B cell (primary cell): ENCODE data around the gene PBX2. TPM values are rescaled to one million over a fixed set of nuclear protein-coding genes. Genes with fewer than 3 reads are reported as not detected.

Experiments used
- ATAC-seq: fragments of 200-7000 bp; cut with Tn5 transposase; one replicate; pipeline ENCODE4 v1.10.0; 2021; ENCODE audit warnings: low read depth, mild to moderate bottlenecking, moderate number of reproducible peaks, moderate library complexity
- CTCF ChIA-PET: fragments of 350-600 bp; sonication (Branson Sonifier 250); formaldehyde crosslinking; loops from one replicate; lab custom pipeline; 2021; ENCODE audit warnings: antibody characterized with exemption, inconsistent platforms; lab: Charles Lee
- POLR2A ChIA-PET: fragments of 350-600 bp; sonication (Branson Sonifier 250); formaldehyde crosslinking; loops from one replicate; lab custom pipeline; 2021; ENCODE audit warnings: antibody characterized with exemption; lab: Charles Lee
- DNase-seq: peaks from one replicate; pipeline ENCODE4 v3.0.0; 2013
- H2AFZ ChIP-seq: 2 replicates; pipeline ENCODE4 v1.6.1; 2012; ENCODE audit warnings: mild to moderate bottlenecking, low read depth, low read length; ENCODE audit not compliant: insufficient read depth, poor library complexity, severe bottlenecking
- H3K27ac ChIP-seq, 2 donors: 1 replicate in 1 of 2; 2 replicates in 1 of 2; pipeline ENCODE4 v1.5.1; 2012 to 2013; ENCODE audit warnings: low read length in 2 of 2, mild to moderate bottlenecking in 2 of 2, moderate library complexity in 1 of 2
- H3K27me3 ChIP-seq, 4 experiments: fragments of 200-600 bp in 1 of 4; sonication (generic) in 1 of 4; replicated peaks in 1 of 4; 1 replicate in 2 of 4; 2 replicates in 2 of 4; pipeline versions ENCODE4 v1.6.1 to v1.7.0; 2013 to 2016; ENCODE audit warnings: low read length in 3 of 4, mild to moderate bottlenecking in 2 of 4, mixed read lengths in 1 of 4, moderate library complexity in 1 of 4; ENCODE audit not compliant: insufficient read depth in 4 of 4, control insufficient read depth in 3 of 4; ENCODE audit errors: control extremely low read depth in 1 of 4
- H3K36me3 ChIP-seq, 2 experiments: replicated peaks in 1 of 2; 1 replicate in 1 of 2; 2 replicates in 1 of 2; pipeline versions ENCODE4 v1.6.1 to v1.7.1; 2013; ENCODE audit warnings: low read length in 1 of 2; ENCODE audit not compliant: insufficient read depth in 2 of 2, control insufficient read depth in 1 of 2; ENCODE audit errors: control extremely low read depth in 1 of 2, extremely low read depth in 1 of 2
- H3K4me1 ChIP-seq, 2 donors: fragments of 200-600 bp in 1 of 2; sonication (generic) in 1 of 2; 1 replicate in 1 of 2; 2 replicates in 1 of 2; pipeline versions ENCODE4 v1.5.1 to v1.6.1; 2013 to 2017; ENCODE audit warnings: low read length in 2 of 2; ENCODE audit not compliant: control insufficient read depth in 2 of 2, insufficient read depth in 2 of 2
- H3K4me2 ChIP-seq: replicated peaks from 2 replicates; pipeline ENCODE3; 2012; ENCODE audit warnings: mild to moderate bottlenecking, low read depth, low read length; ENCODE audit not compliant: poor library complexity, severe bottlenecking
- H3K4me3 ChIP-seq, 5 experiments: fragments of 200-600 bp in 1 of 5; sonication (generic) in 1 of 5; 1 replicate in 3 of 5; 2 replicates in 2 of 5; pipeline versions ENCODE4 v1.5.1 to v1.7.0; 2011 to 2016; ENCODE audit warnings: low read length in 4 of 5, mild to moderate bottlenecking in 4 of 5, low read depth in 2 of 5, control low read depth in 1 of 5, moderate library complexity in 1 of 5; ENCODE audit not compliant: insufficient read depth in 1 of 5; ENCODE audit errors: control extremely low read depth in 1 of 5, extremely low read depth in 1 of 5
- H3K79me2 ChIP-seq: fragments of 200-600 bp; sonication (generic); one replicate; pipeline ENCODE4 v1.6.0; 2016; ENCODE audit warnings: low read length; ENCODE audit not compliant: control insufficient read depth, insufficient read depth
- H3K9ac ChIP-seq: fragments of 200-600 bp; sonication (generic); 2 replicates; pipeline ENCODE4 v1.6.1; 2017; ENCODE audit warnings: mild to moderate bottlenecking, low read length, moderate library complexity
- H3K9me3 ChIP-seq, 3 donors: one replicate each; pipeline versions ENCODE4 v1.6.1 to v1.7.1; 2013; ENCODE audit warnings: low read length in 2 of 3; ENCODE audit not compliant: control insufficient read depth in 2 of 3, insufficient read depth in 1 of 3; ENCODE audit errors: control extremely low read depth in 1 of 3
- H4K20me1 ChIP-seq: 2 replicates; pipeline ENCODE4 v1.6.0; 2012; ENCODE audit warnings: mild to moderate bottlenecking, low read length; ENCODE audit not compliant: insufficient read depth, control insufficient read depth, poor library complexity, severe bottlenecking
- H3K27ac Mint-ChIP-seq: one replicate; pipeline ENCODE4 v1.8.0; 2021; ENCODE audit warnings: mixed read lengths
- H3K27me3 Mint-ChIP-seq: one replicate; pipeline ENCODE4 v1.8.0; 2021; ENCODE audit warnings: mixed read lengths
- H3K4me1 Mint-ChIP-seq: one replicate; pipeline ENCODE4 v1.8.0; 2021; ENCODE audit warnings: mixed read lengths
- H3K4me3 Mint-ChIP-seq: one replicate; pipeline ENCODE4 v1.8.0; 2021; ENCODE audit warnings: mixed read lengths
- H3K9me3 Mint-ChIP-seq: one replicate; pipeline ENCODE4 v1.8.0; 2022; ENCODE audit warnings: mixed read lengths; ENCODE audit not compliant: insufficient read depth
- EZH2 ChIP-seq: IDR thresholded peaks from 2 replicates; pipeline ENCODE4 v1.6.1; 2012; ENCODE audit warnings: borderline replicate concordance, low read depth, mild to moderate bottlenecking, moderate library complexity, low read length; ENCODE audit not compliant: insufficient read depth, poor library complexity, severe bottlenecking
- WGBS: methylation state at CpG from one replicate; pipeline ENCODE4 v1.1.5; 2013; ENCODE audit warnings: missing lambda C conversion rate; ENCODE audit not compliant: insufficient coverage; 5-methylcytosine and 5-hydroxymethylcytosine counted together
- intact Hi-C: fragments of 100-400 bp; cut with micrococcal nuclease; formaldehyde crosslinking; loops from one replicate; pipeline ENCODE4 v1.10.0; 2022
- polyA plus RNA-seq: library from polyadenylated mRNA; depleted of rRNA; stranded (reverse); fragments of >200 nt; gene quantifications from 2 replicates; pipeline ENCODE4 v1.2.3, GENCODE V29; 2012
- total RNA-seq, 2 donors: library from RNA; stranded (reverse); fragments of 120-200 nt in 1 of 2; gene quantifications; 1 replicate in 1 of 2; 2 replicates in 1 of 2; pipeline versions ENCODE4 v1.2.3 to v1.2.4, GENCODE V29; 2013 to 2022
- TF ChIP-seq, protein P1 (sequence below): fragments of 200-600 bp; IDR thresholded peaks from one replicate; pipeline ENCODE4 v1.8.0; 2022; ENCODE audit warnings: antibody characterized with exemption, mild to moderate bottlenecking

PBX2 gene
- total and polyA plus RNA-seq, 2 donors (not counting 1 experiment from before 2014, with no cell fraction given): 128 to 188 TPM

- peaks cover 0 to 54% (median 19%) of the 10 kb centered on the region in 4 experiments for H3K27me3 ChIP-seq
- no peaks in the 10 kb centered on the region for H4K20me1 ChIP-seq
- POLR2A ChIA-PET: interaction anchor here (0.6 to 1.3 kb wide), 4 partner anchors 24 to 1536 kb away, joined by 3 to 6 read pairs (median 5); partner anchors contain the start of genes MRPS18B and PBX2
- WGBS: 2% methylated on average over 38 of the region's 52 CpGs
- H3K9me3 ChIP-seq: peaks cover 0 to 12% (median under 1%) of the 10 kb centered on the region in 3 donors
- Mint-ChIP-seq H3K4me1 (peaks cover 48% of the 10 kb centered on the region), H3K4me3 (peak within 1 kb of the TSS; percentile 99), H3K27me3 (peaks cover 35% of the 10 kb centered on the region), H3K27ac (peak within 1 kb of the TSS; percentile 58), H3K9me3 (no peaks in the 10 kb centered on the region)
- peak within 1 kb of the TSS; percentile 81 for H2AFZ ChIP-seq
- no peak within 1 kb of the TSS for H3K27ac ChIP-seq
- DNase-seq: peak; percentile 65
- H3K9ac ChIP-seq: peak within 1 kb of the TSS; percentile 69
- no peaks in the 10 kb centered on the region for H3K36me3 ChIP-seq
- CTCF ChIA-PET: interaction anchor here (0.6 to 1.3 kb wide), 10 partner anchors 22 to 1194 kb away, joined by 3 to 11 read pairs (median 4); partner anchors contain the start of genes AGPAT1, FKBPL and GPSM3
- no peaks in the 10 kb centered on the region for H3K79me2 ChIP-seq
- peak; percentile 32 for ATAC-seq
- TF ChIP-seq, protein P1, sequence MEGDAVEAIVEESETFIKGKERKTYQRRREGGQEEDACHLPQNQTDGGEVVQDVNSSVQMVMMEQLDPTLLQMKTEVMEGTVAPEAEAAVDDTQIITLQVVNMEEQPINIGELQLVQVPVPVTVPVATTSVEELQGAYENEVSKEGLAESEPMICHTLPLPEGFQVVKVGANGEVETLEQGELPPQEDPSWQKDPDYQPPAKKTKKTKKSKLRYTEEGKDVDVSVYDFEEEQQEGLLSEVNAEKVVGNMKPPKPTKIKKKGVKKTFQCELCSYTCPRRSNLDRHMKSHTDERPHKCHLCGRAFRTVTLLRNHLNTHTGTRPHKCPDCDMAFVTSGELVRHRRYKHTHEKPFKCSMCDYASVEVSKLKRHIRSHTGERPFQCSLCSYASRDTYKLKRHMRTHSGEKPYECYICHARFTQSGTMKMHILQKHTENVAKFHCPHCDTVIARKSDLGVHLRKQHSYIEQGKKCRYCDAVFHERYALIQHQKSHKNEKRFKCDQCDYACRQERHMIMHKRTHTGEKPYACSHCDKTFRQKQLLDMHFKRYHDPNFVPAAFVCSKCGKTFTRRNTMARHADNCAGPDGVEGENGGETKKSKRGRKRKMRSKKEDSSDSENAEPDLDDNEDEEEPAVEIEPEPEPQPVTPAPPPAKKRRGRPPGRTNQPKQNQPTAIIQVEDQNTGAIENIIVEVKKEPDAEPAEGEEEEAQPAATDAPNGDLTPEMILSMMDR: no peak
- TF ChIP-seq EZH2: no peak
- H3K4me3 ChIP-seq: peak within 1 kb of the TSS; percentile 59 to 75 (median 68)
- H3K4me1 ChIP-seq: peaks cover 27 to 34% of the 10 kb centered on the region in 2 donors
- intact Hi-C loops: loop anchor here (1.0 to 10.0 kb wide), 7 partner anchors 24 to 607 kb away; partner anchors contain the start of genes ATP6V1G2, FKBPL, NFKBIL1 and RNF5
- peak within 1 kb of the TSS; percentile 89 for H3K4me2 ChIP-seq
Observed at GRCh38 chr6:32153564-32154513, 36.2 kb downstream of the PBX2 start, which contains the start of gene PPT2. Gene PPT2, plus strand, starts transcription at chr6:32154141. Its CDS starts 454 bp downstream, at chr6:32154595.
